Left colon (tissue), 2 donors: ENCODE measurements around the gene LIN7B. TPM values are rescaled to one million over a fixed set of nuclear protein-coding genes. Genes with fewer than 3 reads are reported as not detected.
"Not testable (repeated sequence)": the region's sequence is repeated elsewhere in the genome, so short reads cannot be mapped to it uniquely, and the experiment has no call there.

Experiments used
- ATAC-seq: fragments of 200-7000 bp; cut with Tn5 transposase; one replicate; pipeline ENCODE4 v1.9.1; 2020; ENCODE audit warnings: mild to moderate bottlenecking, moderate library complexity
- DNase-seq, 2 donors: peaks; one replicate each; pipeline ENCODE4 v3.0.0-alpha.2; 2020
- intact Hi-C, 2 donors: fragments of 100-400 bp; cut with DNase I in 1 of 2; cut with micrococcal nuclease in 1 of 2; formaldehyde crosslinking; loops; one replicate each; pipeline versions ENCODE4 v1.11.2 to v1.14.0; 2022; cut with DNase I, micrococcal nuclease
- long read RNA-seq: library from polyadenylated mRNA; unstranded; transcript quantifications from one replicate; pipeline ENCODE4 v2.0.0, GENCODE V29; 2021
- total RNA-seq, 2 donors: library from RNA; stranded (reverse); fragmentation: NEBNext Ultra II Directional; extraction: Animal tissue kit (Norgen Biotek cat#: 25700); gene quantifications; one replicate each; pipeline ENCODE4 v1.2.1, GENCODE V29; 2021
- donor health status: DM: no; HTN: no; CAD: no.
- donor health status: DM: yes; HTN: yes; CAD: no.

LIN7B gene
- total RNA-seq: 10 to 100 TPM in 1 of 2 donors, 1 to 10 TPM in 1; 8.8 to 11.4 TPM
- long read RNA-seq, partial matches to known transcripts: 1 of 4 reads
- long read RNA-seq, other reads (novel, unspliced or antisense): 3 of 4 reads

DNA sequence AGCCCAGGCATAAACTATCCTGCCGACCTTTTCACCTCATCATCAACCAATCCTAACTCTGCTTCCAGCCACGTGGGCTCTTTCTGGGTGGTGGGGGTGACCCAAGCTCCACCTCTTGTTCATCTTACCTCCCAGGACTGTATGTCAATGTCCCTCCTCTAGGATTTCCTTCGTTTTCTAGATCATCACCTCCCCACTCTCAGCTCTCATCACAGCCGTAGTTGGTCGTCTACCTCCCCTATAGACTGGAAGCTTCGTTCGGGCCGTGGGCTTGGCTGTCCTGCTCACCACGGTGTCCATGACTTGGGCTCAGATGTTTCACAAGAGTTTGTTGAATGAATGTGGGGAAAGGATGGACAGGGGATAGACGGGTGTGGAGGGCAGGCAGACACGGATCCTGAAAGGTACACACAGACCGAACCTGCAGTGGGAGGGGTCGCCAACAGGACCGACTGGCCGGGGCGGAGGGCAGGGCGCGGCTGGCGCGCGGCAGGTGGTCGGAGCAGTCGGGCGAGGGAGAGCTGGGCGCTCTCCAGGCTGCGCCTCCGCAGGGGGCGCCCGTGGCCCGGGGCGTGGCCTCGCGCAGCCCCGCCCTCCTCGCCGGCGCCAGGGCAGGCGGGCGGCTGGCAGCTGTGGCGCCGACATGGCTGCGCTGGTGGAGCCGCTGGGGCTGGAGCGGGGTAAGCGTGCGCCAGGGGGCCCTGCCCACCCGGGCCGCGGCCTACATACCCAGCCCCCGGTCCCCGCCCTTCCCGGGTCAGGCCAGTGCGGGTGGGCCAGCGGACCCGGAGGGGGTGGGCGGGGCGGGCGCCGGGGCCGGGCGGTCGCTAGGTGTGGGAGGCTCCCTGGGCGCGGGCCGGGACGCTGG lies at the start of gene LIN7B:
Gene LIN7B (plus strand): TSS at position 609 of the 868 bp plus-strand sequence. CDS start 35 bp downstream, at position 644.
- intact Hi-C loops: no loop called here
- peak; percentile 47 to 71 for DNase-seq
- ATAC-seq: peak; percentile 59

GRCh38 chr19:49064768-49065611 lies 49.2 kb upstream of the LIN7B start, which contains the start of gene NTF4:
Gene NTF4 (minus strand): TSS chr19:49064818. CDS start chr19:49061997, 2,821 bp downstream.
- DNase-seq (peak in 1 of 2 donors; percentile 23), ATAC-seq (peak; percentile 78)
- intact Hi-C loops: no loop called here

- intact Hi-C loops: no loop called here
- DNase-seq (no peak), ATAC-seq (no peak)
These were observed 48.2 kb upstream of the LIN7B start for GRCh38 chr19:49065905-49066512.

GRCh38 chr19:49067554-49067953 lies 46.6 kb upstream of the LIN7B start:
- no peak for DNase-seq
- ATAC-seq: no peak
- intact Hi-C loops: no loop called here

DNA sequence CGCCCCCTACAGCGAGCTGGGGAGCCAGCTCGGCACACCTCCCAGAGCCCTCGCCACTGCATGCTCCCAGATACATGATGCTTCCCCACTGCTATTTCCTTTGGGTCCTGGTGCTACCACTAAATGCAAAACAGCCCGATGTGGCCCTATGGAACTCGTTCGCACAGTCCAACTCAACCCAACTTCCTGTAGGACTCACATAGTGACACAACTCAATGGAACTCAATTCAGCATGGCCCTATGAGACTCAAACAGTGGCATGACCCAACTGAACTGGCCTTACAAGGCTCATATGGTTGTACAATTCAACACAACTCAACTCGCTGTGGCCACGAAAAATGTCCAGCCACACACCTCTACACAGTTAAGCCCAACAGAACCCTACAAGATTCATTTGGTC lies 45.1 kb upstream of the LIN7B start:
- DNase-seq (no peak), ATAC-seq (no peak)
- intact Hi-C loops: no loop called here

DNA sequence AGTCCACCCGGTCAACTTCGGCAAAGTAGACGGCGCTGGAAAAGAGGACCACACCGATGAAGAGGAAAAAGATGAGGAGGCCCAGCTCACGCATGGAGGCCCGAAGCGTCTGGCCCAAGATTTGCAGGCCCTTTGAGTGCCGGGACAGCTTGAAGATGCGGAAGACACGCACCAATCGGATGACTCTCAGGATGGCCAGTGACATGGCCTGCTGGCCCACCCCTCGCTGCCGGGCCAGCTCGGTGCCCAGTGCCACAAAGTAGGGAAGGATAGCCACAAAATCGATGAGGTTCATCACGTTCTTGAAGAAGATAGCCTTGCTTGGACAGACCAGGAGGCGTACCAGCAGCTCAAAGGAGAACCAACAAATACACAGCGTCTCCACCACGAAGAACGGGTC lies 43.8 kb upstream of the LIN7B start:
- no peak for ATAC-seq
- intact Hi-C loops: no loop called here
- DNase-seq: no peak

DNA sequence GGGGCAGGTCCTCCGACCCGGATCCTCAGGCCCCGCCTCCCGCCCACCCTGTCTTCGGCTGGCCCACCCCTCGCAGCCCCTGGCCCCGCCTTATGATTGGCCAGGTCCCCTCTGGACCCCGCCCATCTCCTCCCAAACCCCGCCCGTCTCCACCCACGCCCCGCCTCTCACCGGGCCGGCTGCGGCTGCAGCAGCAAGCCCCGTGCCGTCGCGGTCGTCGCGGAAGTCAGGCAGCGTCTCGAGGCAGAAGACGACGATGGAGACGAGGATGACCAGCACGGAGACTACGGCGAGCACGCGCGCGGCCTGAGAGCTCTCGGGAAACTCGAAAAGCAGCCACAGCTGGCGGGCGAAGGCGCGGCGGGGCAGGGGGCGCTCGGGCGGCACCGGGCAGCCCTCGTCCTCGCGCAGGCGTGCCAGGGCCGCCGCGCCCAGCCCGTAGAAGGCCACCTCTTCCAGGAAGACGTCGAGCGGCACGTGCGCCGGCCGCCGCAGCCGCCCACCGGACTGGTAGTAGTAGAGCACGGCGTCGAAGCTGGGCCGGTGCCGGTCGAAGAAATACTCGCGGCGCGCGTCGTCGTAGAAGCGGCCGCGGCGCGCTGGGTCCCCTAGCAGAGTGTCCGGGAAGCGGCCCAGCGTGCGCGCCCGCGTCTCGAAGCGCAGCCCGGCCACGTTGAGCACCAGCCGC lies 42.2 kb upstream of the LIN7B start:
- intact Hi-C loops: no loop called here
- DNase-seq: peak in 1 of 2 donors; percentile 20
- ATAC-seq: peak; percentile 39

DNA sequence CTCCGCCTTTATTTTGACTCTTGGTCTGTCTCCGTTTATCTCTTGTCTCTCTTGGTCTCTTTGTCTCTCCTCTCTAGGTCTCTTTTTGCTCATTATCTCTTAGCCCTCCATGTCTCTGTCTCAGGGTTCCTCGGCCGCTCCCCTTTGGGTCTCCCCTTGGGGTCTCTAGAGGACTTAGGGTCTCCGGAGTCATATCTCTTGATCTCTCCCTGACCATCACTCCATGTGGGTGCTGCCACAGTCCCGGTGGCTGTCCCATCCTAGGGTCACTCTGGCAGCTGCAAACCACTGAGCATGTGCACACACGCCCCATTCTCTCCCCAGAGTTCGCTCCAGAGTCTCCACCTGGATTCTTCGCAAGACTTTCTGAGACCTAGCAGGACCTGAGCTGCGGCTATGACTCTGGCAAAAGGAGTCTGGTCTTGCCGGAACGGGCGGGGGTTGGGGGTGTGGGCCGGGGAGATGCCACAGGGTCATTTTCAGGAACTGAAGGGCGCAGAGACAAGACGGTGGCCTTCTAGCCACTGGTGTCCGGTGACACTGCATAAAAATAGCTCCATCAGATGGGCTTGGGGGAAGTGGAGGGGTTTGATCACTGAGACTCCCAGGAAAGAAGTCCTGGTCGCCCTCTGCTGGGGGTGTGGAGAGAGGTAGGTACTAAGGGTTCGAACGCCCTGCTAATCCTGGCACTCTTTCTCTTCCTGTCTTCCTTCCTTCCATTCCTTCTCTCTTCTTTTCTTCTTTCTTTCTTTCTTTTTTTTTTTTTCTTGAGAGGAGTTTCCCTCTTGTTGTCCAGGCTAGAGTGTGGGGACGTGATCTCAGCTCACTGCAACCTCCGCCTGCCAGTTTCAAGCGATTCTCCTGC lies 40.4 kb upstream of the LIN7B start:
- no peak for DNase-seq
- intact Hi-C loops: no loop called here
- peak; percentile 59 for ATAC-seq

GRCh38 chr19:49074869-49075268 lies 39.3 kb upstream of the LIN7B start:
- peak; percentile 65 to 80 for DNase-seq
- intact Hi-C loops: not testable (repeated sequence)
- peak; percentile 74 for ATAC-seq

GRCh38 chr19:49080392-49080791 lies 33.8 kb upstream of the LIN7B start:
- intact Hi-C loops: no loop called here
- DNase-seq (no peak), ATAC-seq (no peak)

DNA sequence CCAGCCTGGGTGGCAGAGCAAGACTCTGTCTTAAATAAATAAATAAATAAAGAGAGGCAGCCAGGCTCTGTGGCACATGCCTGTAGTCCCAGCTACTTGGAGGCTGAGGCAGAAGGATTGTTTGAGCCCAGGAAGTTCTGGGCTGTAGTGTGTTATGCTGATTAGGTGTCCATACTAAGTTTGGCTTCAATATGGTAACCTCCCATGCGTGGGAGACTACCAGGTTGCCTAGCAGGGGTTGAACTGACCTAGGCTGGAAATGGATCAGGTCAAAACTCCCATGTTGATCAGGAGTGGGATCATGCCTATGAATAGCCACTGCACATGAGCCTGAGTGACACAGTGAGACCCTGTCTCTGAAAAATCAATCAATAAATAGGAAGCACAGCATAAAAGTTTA lies 32.9 kb upstream of the LIN7B start:
- intact Hi-C loops: no loop called here
- ATAC-seq: no peak
- no peak for DNase-seq

GRCh38 chr19:49084206-49085019 lies 29.8 kb upstream of the LIN7B start:
- ATAC-seq: peak; percentile 13
- peak in 1 of 2 donors; percentile 39 for DNase-seq

GRCh38 chr19:49085020-49085867 lies 28.9 kb upstream of the LIN7B start, which contains the start of gene SNRNP70:
Gene SNRNP70 (plus strand): TSS chr19:49085451. CDS start chr19:49086415, 964 bp downstream.
- DNase-seq (peak; percentile 99), ATAC-seq (peak; percentile 95)
- intact Hi-C loops: no loop called here

More at GRCh38 chr19:49084206-49085019, 29.8 kb upstream of the LIN7B start:
- intact Hi-C loops: no loop called here

DNA sequence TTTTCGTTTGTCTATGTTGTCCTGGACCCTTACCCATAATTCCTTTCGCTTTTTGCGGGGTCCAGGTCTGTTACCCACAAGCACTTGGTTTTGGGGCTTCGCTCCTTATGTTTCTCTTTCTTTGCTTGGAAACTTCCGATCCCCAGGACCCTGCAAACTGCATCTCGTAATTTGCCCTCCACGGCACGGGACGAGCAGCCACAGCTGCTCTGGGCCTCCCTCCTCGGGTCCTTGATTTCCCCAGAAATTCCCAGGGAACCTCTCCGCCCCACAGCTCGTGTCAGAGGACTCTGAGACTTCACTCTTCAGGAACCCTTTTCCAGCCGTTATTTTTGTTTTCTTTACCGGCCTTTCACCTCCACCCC lies 28.3 kb upstream of the LIN7B start:
- intact Hi-C loops: no loop called here
- no peak for DNase-seq
- ATAC-seq: no peak

GRCh38 chr19:49086296-49086695 lies 27.9 kb upstream of the LIN7B start:
- ATAC-seq: no peak
- intact Hi-C loops: no loop called here
- DNase-seq: no peak
